Measurements from ENCODE around the gene MME.

- TF ChIP-seq, protein P1, sequence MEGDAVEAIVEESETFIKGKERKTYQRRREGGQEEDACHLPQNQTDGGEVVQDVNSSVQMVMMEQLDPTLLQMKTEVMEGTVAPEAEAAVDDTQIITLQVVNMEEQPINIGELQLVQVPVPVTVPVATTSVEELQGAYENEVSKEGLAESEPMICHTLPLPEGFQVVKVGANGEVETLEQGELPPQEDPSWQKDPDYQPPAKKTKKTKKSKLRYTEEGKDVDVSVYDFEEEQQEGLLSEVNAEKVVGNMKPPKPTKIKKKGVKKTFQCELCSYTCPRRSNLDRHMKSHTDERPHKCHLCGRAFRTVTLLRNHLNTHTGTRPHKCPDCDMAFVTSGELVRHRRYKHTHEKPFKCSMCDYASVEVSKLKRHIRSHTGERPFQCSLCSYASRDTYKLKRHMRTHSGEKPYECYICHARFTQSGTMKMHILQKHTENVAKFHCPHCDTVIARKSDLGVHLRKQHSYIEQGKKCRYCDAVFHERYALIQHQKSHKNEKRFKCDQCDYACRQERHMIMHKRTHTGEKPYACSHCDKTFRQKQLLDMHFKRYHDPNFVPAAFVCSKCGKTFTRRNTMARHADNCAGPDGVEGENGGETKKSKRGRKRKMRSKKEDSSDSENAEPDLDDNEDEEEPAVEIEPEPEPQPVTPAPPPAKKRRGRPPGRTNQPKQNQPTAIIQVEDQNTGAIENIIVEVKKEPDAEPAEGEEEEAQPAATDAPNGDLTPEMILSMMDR (IDR thresholded peaks at IDR 0.05): no peak
- no peak for TF ChIP-seq POLR2A (IDR thresholded peaks at IDR 0.05)
- no peak for TF ChIP-seq POLR2AphosphoS5 (IDR thresholded peaks at IDR 0.05)
These were observed 100.0 kb downstream of the MME start for GRCh38 chr3:155179966-155180757.

Measured in prostate gland (tissue), 2 donors.